HEK293 (cell line): ENCODE data around the gene MATN1.
A peak's percentile ranks its signal among the peaks of the same experiment; 100 is the strongest.

ENCODE experiments used
- CTCF ChIA-PET: fragments of 350-600 bp; formaldehyde crosslinking; extraction: SDS; loops from one replicate; lab custom pipeline; 2021; ENCODE audit warnings: antibody characterized with exemption; lab: Yijun Ruan, JAX
- POLR2A ChIA-PET: fragments of 300-600 bp; formaldehyde crosslinking; extraction: SDS; loops from one replicate; lab custom pipeline; 2020; ENCODE audit warnings: antibody characterized with exemption, inconsistent platforms; lab: Yijun Ruan, JAX
- H3K27ac ChIP-seq: fragments of 200-500 bp; sonication (Bioruptor generic); 2 replicates; pipeline ENCODE4 v1.5.1; 2014; ENCODE audit warnings: low read depth, low read length, control low read depth, inconsistent platforms; ENCODE audit errors: extremely low read depth
- H3K36me3 ChIP-seq, 2 experiments: fragments of 200-500 bp in 1 of 2; sonication (Bioruptor generic) in 1 of 2; 1 replicate in 1 of 2; 2 replicates in 1 of 2; pipeline ENCODE4 v1.5.1; 2014 to 2017; ENCODE audit warnings: inconsistent platforms in 2 of 2, low read length in 2 of 2; ENCODE audit not compliant: control insufficient read depth in 2 of 2, insufficient read depth in 1 of 2
- H3K4me1 ChIP-seq: fragments of 200-500 bp; sonication (Bioruptor generic); 2 replicates; pipeline ENCODE4 v1.5.1; 2014; ENCODE audit warnings: mild to moderate bottlenecking, low read length, inconsistent platforms; ENCODE audit not compliant: control insufficient read depth, insufficient read depth
- H3K4me3 ChIP-seq: 2 replicates; pipeline ENCODE4 v1.5.1; 2011; ENCODE audit warnings: low read depth, mild to moderate bottlenecking, control low read depth, low read length, moderate library complexity
- H3K9me3 ChIP-seq: fragments of 200-500 bp; sonication (Bioruptor generic); 2 replicates; pipeline ENCODE4 v1.5.1; 2014; ENCODE audit warnings: low read depth, low read length, inconsistent platforms; ENCODE audit not compliant: control insufficient read depth, insufficient read depth
- HIC1 ChIP-seq: fragments of 450-650 bp; formaldehyde crosslinking; IDR thresholded peaks from 2 replicates; pipeline ENCODE4 v1.5.1; 2016; ENCODE audit warnings: missing biosample characterization, missing genetic modification characterization
- KLF16 ChIP-seq: fragments of 450-650 bp; formaldehyde crosslinking; IDR thresholded peaks from 2 replicates; pipeline ENCODE4 v1.5.1; 2017; ENCODE audit warnings: missing biosample characterization, missing genetic modification characterization
- KLF17 ChIP-seq: fragments of 450-650 bp; formaldehyde crosslinking; IDR thresholded peaks from 2 replicates; pipeline ENCODE4 v1.5.1; 2016; ENCODE audit warnings: missing biosample characterization, missing genetic modification characterization
- KLF8 ChIP-seq: fragments of 450-650 bp; formaldehyde crosslinking; IDR thresholded peaks from 2 replicates; pipeline ENCODE4 v1.5.1; 2016; ENCODE audit warnings: missing biosample characterization, missing genetic modification characterization
- OSR2 ChIP-seq: fragments of 450-650 bp; formaldehyde crosslinking; IDR thresholded peaks from 2 replicates; pipeline ENCODE4 v1.5.1; 2016; ENCODE audit warnings: missing biosample characterization, missing genetic modification characterization
- SCRT1 ChIP-seq: fragments of 450-650 bp; formaldehyde crosslinking; IDR thresholded peaks from 2 replicates; pipeline ENCODE4 v1.5.1; 2016; ENCODE audit warnings: missing biosample characterization, missing genetic modification characterization, borderline replicate concordance
- ZBTB10 ChIP-seq: fragments of 450-650 bp; formaldehyde crosslinking; IDR thresholded peaks from 2 replicates; pipeline ENCODE4 v1.5.1; 2016; ENCODE audit warnings: missing biosample characterization, missing genetic modification characterization
- ZBTB11 ChIP-seq: fragments of 450-650 bp; formaldehyde crosslinking; conservative IDR thresholded peaks from 2 replicates; pipeline ENCODE4 v1.5.1; 2016; ENCODE audit warnings: low read depth, missing biosample characterization, missing genetic modification characterization
- ZBTB20 ChIP-seq: fragments of 450-650 bp; formaldehyde crosslinking; IDR thresholded peaks from 2 replicates; pipeline ENCODE4 v1.5.1; 2016; ENCODE audit warnings: missing biosample characterization, missing genetic modification characterization
- ZBTB6 ChIP-seq: fragments of 450-650 bp; formaldehyde crosslinking; IDR thresholded peaks from 2 replicates; pipeline ENCODE4 v1.5.1; 2017; ENCODE audit warnings: missing biosample characterization, missing genetic modification characterization
- ZNF16 ChIP-seq: fragments of 450-650 bp; formaldehyde crosslinking; IDR thresholded peaks from 2 replicates; pipeline ENCODE4 v1.5.1; 2016; ENCODE audit warnings: low read depth, missing biosample characterization, missing genetic modification characterization
- ZNF211 ChIP-seq: fragments of 450-650 bp; formaldehyde crosslinking; IDR thresholded peaks from 2 replicates; pipeline ENCODE4 v1.5.1; 2016; ENCODE audit warnings: low read depth, missing biosample characterization, missing genetic modification characterization
- ZNF23 ChIP-seq: fragments of 450-650 bp; formaldehyde crosslinking; IDR thresholded peaks from 2 replicates; pipeline ENCODE4 v1.5.1; 2016; ENCODE audit warnings: missing biosample characterization, missing genetic modification characterization, borderline replicate concordance
- ZNF362 ChIP-seq: fragments of 450-650 bp; formaldehyde crosslinking; IDR thresholded peaks from 2 replicates; pipeline ENCODE4 v1.5.1; 2016; ENCODE audit warnings: missing biosample characterization, missing genetic modification characterization
- ZNF366 ChIP-seq: fragments of 450-650 bp; formaldehyde crosslinking; conservative IDR thresholded peaks from 2 replicates; pipeline ENCODE4 v1.5.1; 2016; ENCODE audit warnings: missing biosample characterization, missing genetic modification characterization
- ZNF391 ChIP-seq: fragments of 450-650 bp; formaldehyde crosslinking; IDR thresholded peaks from 2 replicates; pipeline ENCODE4 v1.5.1; 2016; ENCODE audit warnings: low read depth, missing biosample characterization, missing genetic modification characterization, borderline replicate concordance
- ZNF398 ChIP-seq: fragments of 450-650 bp; formaldehyde crosslinking; IDR thresholded peaks from 2 replicates; pipeline ENCODE4 v1.5.1; 2017; ENCODE audit warnings: missing biosample characterization, missing genetic modification characterization
- ZNF530 ChIP-seq: fragments of 450-650 bp; formaldehyde crosslinking; IDR thresholded peaks from 2 replicates; pipeline ENCODE4 v1.5.1; 2016; ENCODE audit warnings: low read depth, missing biosample characterization, missing genetic modification characterization
- ZNF677 ChIP-seq: fragments of 450-650 bp; IDR thresholded peaks from 2 replicates; pipeline ENCODE4 v1.5.0; 2018; ENCODE audit warnings: missing biosample characterization, mild to moderate bottlenecking, missing genetic modification characterization, moderate library complexity
- ZNF704 ChIP-seq: fragments of 450-650 bp; formaldehyde crosslinking; IDR thresholded peaks from 2 replicates; pipeline ENCODE4 v1.5.1; 2016; ENCODE audit warnings: missing biosample characterization, missing genetic modification characterization
- ZNF843 ChIP-seq: fragments of 450-650 bp; formaldehyde crosslinking; IDR thresholded peaks from 2 replicates; pipeline ENCODE4 v1.5.1; 2016; ENCODE audit warnings: missing biosample characterization, missing genetic modification characterization
- ZSCAN30 ChIP-seq: fragments of 450-650 bp; IDR thresholded peaks from 2 replicates; pipeline ENCODE4 v1.5.1; 2018; ENCODE audit warnings: missing biosample characterization, mild to moderate bottlenecking, missing genetic modification characterization, moderate library complexity

The MATN1 gene

GRCh38 chr1:30692201-30692947 is 31.0 kb downstream of the MATN1 start:
- Histone ChIP-seq H3K9me3 (no peaks in the 10 kb centered on the region), H3K4me1 (no peaks in the 10 kb centered on the region; the same call in 1 of the 2 replicates), H3K4me3 (no peak overlapping the region), H3K36me3 (no peaks in the 10 kb centered on the region), H3K27ac (no peak overlapping the region)
- ChIA-PET POLR2A (no interaction called here), CTCF (interaction anchor here (0.6 to 0.7 kb wide), 2 partner anchors 313 to 1349 kb away, joined by 3 to 5 read pairs; no protein-coding TSS in a partner anchor)
- TF ChIP-seq ZSCAN30 (tag by site-specific recombination) (no peak), ZNF16 (tag by site-specific recombination) (no peak), HIC1 (tag by site-specific recombination) (no peak), OSR2 (tag by site-specific recombination) (no peak), KLF8 (tag by site-specific recombination) (no peak), ZNF362 (tag by site-specific recombination) (no peak), ZNF398 (no peak), ZBTB6 (no peak), ZBTB10 (no peak), ZNF211 (tag by site-specific recombination) (no peak), ZNF677 (tag by site-specific recombination) (no peak), ZNF366 (peak; percentile 90), ZNF391 (no peak), ZNF530 (tag by site-specific recombination) (no peak), KLF17 (tag by site-specific recombination) (no peak), ZBTB20 (tag by site-specific recombination) (no peak), SCRT1 (tag by site-specific recombination) (no peak), ZNF23 (tag by site-specific recombination) (no peak), ZNF843 (tag by site-specific recombination) (no peak), ZBTB11 (no peak), KLF16 (tag by site-specific recombination) (no peak), ZNF704 (tag by site-specific recombination) (no peak)
